GM12875 (cell line): ENCODE results near the gene PTPRN.

Experiments used
- H3K4me3 ChIP-seq: one replicate; pipeline ENCODE4 v1.5.1; 2011; ENCODE audit warnings: low read depth, low read length, control low read depth
- CTCF ChIP-seq: IDR thresholded peaks from 2 replicates; pipeline ENCODE4 v1.5.1; 2011; ENCODE audit warnings: low read depth, mild to moderate bottlenecking, control low read depth, inconsistent platforms, low read length, moderate library complexity, borderline replicate concordance; ENCODE audit not compliant: insufficient read depth

Gene PTPRN

DNA sequence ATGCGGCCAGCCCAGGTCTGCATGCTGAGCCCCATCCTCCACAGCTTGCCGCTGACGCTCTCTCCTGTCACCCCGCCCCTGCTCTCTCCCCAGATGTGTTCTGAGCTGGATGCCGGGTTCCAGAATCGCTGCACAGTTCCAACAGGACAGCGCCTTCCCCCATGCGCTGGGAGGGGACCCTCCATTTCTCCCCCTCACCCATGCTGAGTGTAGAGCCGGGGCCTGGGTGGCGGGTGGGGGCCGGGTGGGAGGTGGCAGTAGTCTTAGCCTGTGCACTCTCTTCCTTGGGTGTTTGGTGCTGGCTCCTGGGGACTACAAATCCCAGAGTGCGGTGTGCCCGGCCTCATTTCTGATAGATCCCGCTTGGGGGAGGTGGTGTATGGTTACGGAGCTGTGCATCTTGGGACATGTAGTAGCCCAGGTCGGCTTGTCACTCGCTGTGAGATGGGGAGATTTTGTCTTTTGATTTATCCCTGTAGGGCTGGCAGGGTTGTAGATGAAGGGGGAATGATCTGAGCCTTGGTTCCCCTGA is 23.2 kb downstream of the PTPRN start:
- H3K4me3 ChIP-seq = no peak overlapping the region
- TF ChIP-seq CTCF = no peak

DNA sequence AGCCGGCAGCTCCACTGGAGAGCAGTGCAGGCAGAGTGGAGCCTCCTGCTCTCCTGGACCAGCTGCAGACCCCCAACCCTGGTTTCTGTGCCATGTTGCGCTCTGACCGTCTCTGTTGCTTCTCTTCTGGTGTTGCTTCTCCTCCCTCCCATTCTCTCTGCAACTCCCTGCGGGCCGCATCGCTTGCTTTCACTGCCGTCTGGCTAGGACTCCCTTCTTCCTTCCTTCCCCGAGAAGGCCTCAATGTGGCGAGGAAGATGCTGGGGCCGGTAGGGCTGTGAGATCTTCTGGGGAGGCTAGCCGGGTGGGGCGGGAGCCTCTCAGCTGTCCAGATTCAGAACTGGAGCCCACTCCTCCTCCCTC is 23.8 kb downstream of the PTPRN start:
- no peak overlapping the region for H3K4me3 ChIP-seq
- no peak for TF ChIP-seq CTCF

GRCh38 chr2:219284501-219285372 is 24.5 kb downstream of the PTPRN start:
- TF ChIP-seq CTCF = no peak

GRCh38 chr2:219282943-219283581 is 26.1 kb downstream of the PTPRN start:
- TF ChIP-seq CTCF = no peak
- H3K4me3 ChIP-seq = no peak overlapping the region

More at GRCh38 chr2:219284501-219285372, 24.5 kb downstream of the PTPRN start:
- no peak overlapping the region for H3K4me3 ChIP-seq

- H3K4me3 ChIP-seq = no peak overlapping the region
- TF ChIP-seq CTCF = no peak
These were observed 26.8 kb downstream of the PTPRN start for GRCh38 chr2:219282375-219282774.

GRCh38 chr2:219281588-219281987 is 27.6 kb downstream of the PTPRN start:
- no peak for TF ChIP-seq CTCF

GRCh38 chr2:219280651-219281050 is 28.6 kb downstream of the PTPRN start:
- H3K4me3 ChIP-seq = no peak overlapping the region
- no peak for TF ChIP-seq CTCF

More at GRCh38 chr2:219281588-219281987, 27.6 kb downstream of the PTPRN start:
- H3K4me3 ChIP-seq = no peak overlapping the region
